ENCODE data around the gene CLPTM1L. TPM values are rescaled to one million over a fixed set of nuclear protein-coding genes. Genes with fewer than 3 reads are reported as not detected.

The CLPTM1L gene
- total and polyA plus RNA-seq, 2 donors from 2014 or later, result 96.6 to 135 TPM

DNA sequence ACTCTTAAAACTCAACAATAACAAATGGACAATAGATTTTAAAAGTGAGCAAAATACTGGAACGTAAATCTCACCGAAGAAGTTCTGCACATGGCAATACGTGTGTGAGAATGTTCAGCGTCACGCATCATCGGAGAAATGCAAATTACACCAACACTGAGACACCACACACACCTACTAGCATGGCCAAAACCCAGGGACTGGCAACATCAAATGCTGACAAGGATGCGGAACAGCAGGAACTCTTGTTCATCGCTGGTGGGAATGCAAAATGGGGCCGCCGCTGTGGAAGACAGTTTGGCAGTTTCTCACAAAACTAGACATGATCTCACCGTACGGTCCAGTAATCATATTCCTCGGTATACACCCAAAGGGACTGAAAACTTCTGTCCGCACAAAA lies 21.6 kb upstream of the CLPTM1L start:
- Histone ChIP-seq H3K36me3 (ENCODE audit: control insufficient read depth in 2 of 3, insufficient read depth in 3 of 3, low read length in 3 of 3) (no peaks in the 10 kb centered on the region), H3K9ac (ENCODE audit: low read length in 3 of 3) (no peak overlapping the region), H3K4me3 (ENCODE audit: low read length in 3 of 3) (no peak overlapping the region), H3K27me3 (ENCODE audit: control insufficient read depth, insufficient read depth, low read length) (no peaks in the 10 kb centered on the region), H3K4me1 (ENCODE audit: control insufficient read depth in 2 of 3, insufficient read depth in 2 of 3, low read depth in 1 of 3, low read length in 3 of 3) (no peaks in the 10 kb centered on the region), H3K9me3 (ENCODE audit: control insufficient read depth in 2 of 3, insufficient read depth in 1 of 3, low read length in 3 of 3) (no peaks in the 10 kb centered on the region), H3K27ac (ENCODE audit: low read depth in 2 of 2, low read length in 2 of 2) (no peak overlapping the region)
- no peak for DNase-seq
- no peak for FAIRE-seq
- intact Hi-C loops (cut with DNase I), result no loop called here
- TF ChIP-seq CTCF (IDR thresholded peaks at IDR 0.05; ENCODE audit: borderline replicate concordance, extremely low read depth, insufficient read depth), result no peak

DNA sequence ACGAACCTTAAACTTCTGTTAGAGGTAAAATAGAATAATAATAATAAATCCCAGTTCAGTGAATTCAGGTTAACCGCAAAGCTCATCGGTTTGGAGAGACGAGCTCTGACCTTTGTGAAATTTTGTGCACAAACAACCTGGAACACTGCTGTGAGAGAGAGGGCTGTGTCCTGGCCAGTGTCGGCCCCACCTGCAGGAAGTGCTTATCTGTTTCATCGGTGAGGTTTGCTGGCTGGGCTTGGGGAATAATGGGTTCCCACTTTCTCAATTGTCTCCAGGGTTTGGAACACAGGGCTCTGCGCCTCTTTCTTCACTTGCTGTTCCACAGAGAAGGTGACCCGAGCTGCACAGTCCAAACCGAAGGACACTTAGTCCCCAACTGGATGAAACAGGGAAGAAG lies 19.3 kb upstream of the CLPTM1L start:
- no peak for DNase-seq
- intact Hi-C loops (cut with DNase I), result no loop called here
- no peak for TF ChIP-seq CTCF (IDR thresholded peaks at IDR 0.05; ENCODE audit: borderline replicate concordance, extremely low read depth, insufficient read depth)
- Histone ChIP-seq H3K36me3 (ENCODE audit: control insufficient read depth in 2 of 3, insufficient read depth in 3 of 3, low read length in 3 of 3) (no peaks in the 10 kb centered on the region), H3K9ac (ENCODE audit: low read length in 3 of 3) (no peak overlapping the region), H3K27ac (ENCODE audit: low read depth in 2 of 2, low read length in 2 of 2) (no peak overlapping the region), H3K4me3 (ENCODE audit: low read length in 3 of 3) (no peak overlapping the region), H3K4me1 (ENCODE audit: control insufficient read depth in 2 of 3, insufficient read depth in 2 of 3, low read depth in 1 of 3, low read length in 3 of 3) (no peaks in the 10 kb centered on the region), H3K9me3 (ENCODE audit: control insufficient read depth in 2 of 3, insufficient read depth in 1 of 3, low read length in 3 of 3) (no peaks in the 10 kb centered on the region), H3K27me3 (ENCODE audit: control insufficient read depth, insufficient read depth, low read length) (no peaks in the 10 kb centered on the region)
- no peak for FAIRE-seq

GRCh38 chr5:1363581-1363980 lies 18.7 kb upstream of the CLPTM1L start:
- H3K4me3 ChIP-seq (ENCODE audit: low read length in 3 of 3), result no peak overlapping the region
- H3K27me3 ChIP-seq (ENCODE audit: control insufficient read depth, insufficient read depth, low read length), result no peaks in the 10 kb centered on the region
- H3K27ac ChIP-seq (ENCODE audit: low read depth in 2 of 2, low read length in 2 of 2), result no peak overlapping the region
- intact Hi-C loops (cut with DNase I), result no loop called here
- H3K4me1 ChIP-seq (ENCODE audit: control insufficient read depth in 2 of 3, insufficient read depth in 2 of 3, low read depth in 1 of 3, low read length in 3 of 3), result no peaks in the 10 kb centered on the region
- no peaks in the 10 kb centered on the region for H3K36me3 ChIP-seq (ENCODE audit: control insufficient read depth in 2 of 3, insufficient read depth in 3 of 3, low read length in 3 of 3)
- no peaks in the 10 kb centered on the region for H3K9me3 ChIP-seq (ENCODE audit: control insufficient read depth in 2 of 3, insufficient read depth in 1 of 3, low read length in 3 of 3)
- no peak for TF ChIP-seq CTCF (IDR thresholded peaks at IDR 0.05; ENCODE audit: borderline replicate concordance, extremely low read depth, insufficient read depth)
- DNase-seq (no peak), FAIRE-seq (no peak)
- no peak overlapping the region for H3K9ac ChIP-seq (ENCODE audit: low read length in 3 of 3)

- intact Hi-C loops (cut with DNase I), result no loop called here
- H3K27ac ChIP-seq (ENCODE audit: low read depth in 2 of 2, low read length in 2 of 2), result no peak overlapping the region
- H3K9ac ChIP-seq (ENCODE audit: low read length in 3 of 3), result no peak overlapping the region
- no peak overlapping the region for H3K4me3 ChIP-seq (ENCODE audit: low read length in 3 of 3)
- no peaks in the 10 kb centered on the region for H3K36me3 ChIP-seq (ENCODE audit: control insufficient read depth in 2 of 3, insufficient read depth in 3 of 3, low read length in 3 of 3)
- no peaks in the 10 kb centered on the region for H3K4me1 ChIP-seq (ENCODE audit: control insufficient read depth in 2 of 3, insufficient read depth in 2 of 3, low read depth in 1 of 3, low read length in 3 of 3)
- no peak for TF ChIP-seq CTCF (IDR thresholded peaks at IDR 0.05; ENCODE audit: borderline replicate concordance, extremely low read depth, insufficient read depth)
- FAIRE-seq (no peak), DNase-seq (no peak)
- H3K9me3 ChIP-seq (ENCODE audit: control insufficient read depth in 2 of 3, insufficient read depth in 1 of 3, low read length in 3 of 3), result no peaks in the 10 kb centered on the region
- H3K27me3 ChIP-seq (ENCODE audit: control insufficient read depth, insufficient read depth, low read length), result no peaks in the 10 kb centered on the region
Observed at GRCh38 chr5:1363160-1363559, 18.3 kb upstream of the CLPTM1L start.

Measured in kidney (tissue), 14 donors.